GM18505 (cell line): ENCODE results near the gene CDH23.

Experiments
- ATAC-seq: cut with Tn5 transposase; IDR thresholded peaks from one replicate; pipeline ENCODE4 v1.9.1; 2021; ENCODE audit not compliant: unreplicated experiment
- POLR2A ChIP-seq: IDR thresholded peaks from 4 replicates; pipeline ENCODE4 v1.6.1; 2011; ENCODE audit warnings: borderline replicate concordance; ENCODE audit not compliant: insufficient read depth, insufficient read length; ENCODE audit errors: extremely low read depth

The CDH23 gene

DNA sequence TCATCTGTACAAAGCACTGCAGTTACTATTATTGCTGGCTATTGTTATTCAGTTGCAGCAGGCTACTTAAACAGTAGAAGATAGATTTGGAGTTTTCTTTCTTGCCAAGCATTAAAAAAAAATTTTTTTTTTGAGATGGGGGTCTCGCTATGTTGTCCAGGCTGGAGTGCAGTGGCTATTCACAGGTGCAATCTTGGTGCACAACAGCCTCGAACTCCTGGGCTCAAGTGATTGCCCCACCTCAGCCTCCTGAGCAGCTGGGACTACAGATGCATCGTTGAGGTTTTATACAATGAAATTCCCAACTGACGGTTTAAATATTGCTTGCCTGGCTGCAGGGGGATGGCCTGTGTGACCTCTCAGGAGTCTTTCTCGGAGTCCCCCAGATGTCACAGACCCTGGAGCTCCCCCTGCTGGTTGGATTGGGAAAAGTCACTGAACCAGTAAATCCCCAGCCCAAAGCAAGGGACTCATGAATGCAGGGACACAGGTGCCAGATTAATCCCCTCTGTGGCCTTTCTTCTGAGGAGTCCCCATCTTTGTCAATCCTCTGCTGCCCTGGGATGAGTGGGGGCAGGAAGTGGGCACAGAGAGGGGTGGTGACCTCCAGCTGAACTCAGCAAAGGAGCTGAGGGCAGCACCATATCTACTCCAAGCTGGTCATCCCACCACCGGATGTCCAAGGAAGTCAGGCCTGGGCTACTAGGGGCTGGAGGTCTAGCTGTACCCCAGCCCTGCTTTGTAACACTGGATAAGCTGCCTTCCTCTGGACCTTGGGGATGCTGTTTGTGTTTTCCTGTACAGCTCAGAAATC is 173.3 kb downstream of the CDH23 start:
- TF ChIP-seq POLR2A = no peak
- ATAC-seq = no peak

DNA sequence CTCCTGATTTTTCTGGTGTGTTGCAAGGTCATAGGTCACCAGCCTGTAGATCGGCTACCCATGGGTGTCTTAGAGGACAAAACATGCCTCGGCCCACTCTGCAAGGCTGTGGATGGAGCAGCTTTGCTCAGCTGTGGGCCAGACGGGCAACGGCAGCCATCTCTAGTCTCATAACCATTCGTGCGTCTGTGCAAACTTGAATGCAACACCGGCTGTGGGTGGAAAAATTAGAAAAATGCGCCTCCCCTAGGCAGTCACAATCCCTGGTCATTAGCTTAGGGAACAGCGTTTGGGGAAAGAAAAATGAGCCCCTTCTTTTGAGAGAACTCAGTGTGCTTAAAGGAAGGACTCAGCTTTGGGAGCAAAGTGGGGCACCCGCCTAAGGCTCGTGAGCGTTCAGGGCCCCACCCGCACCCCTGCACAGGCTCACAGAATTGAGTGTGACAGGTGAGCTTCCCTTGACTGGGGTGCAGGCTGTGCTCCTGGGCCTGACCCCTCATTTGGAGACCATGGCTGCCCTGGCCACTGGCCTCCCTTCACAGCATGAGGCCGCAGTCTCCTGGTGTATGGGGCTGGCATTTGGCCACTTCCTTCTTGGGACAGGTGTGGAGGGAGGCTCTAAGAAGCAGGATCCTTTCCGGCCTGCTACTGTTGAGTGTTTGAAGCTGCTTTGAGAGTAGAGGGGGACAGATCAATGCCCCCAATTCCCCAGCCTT is 174.9 kb downstream of the CDH23 start:
- ATAC-seq = no peak
- TF ChIP-seq POLR2A = no peak

- no peak for ATAC-seq
- no peak for TF ChIP-seq POLR2A
These were observed 176.2 kb downstream of the CDH23 start for GRCh38 chr10:71572962-71573361.

GRCh38 chr10:71573562-71574518 is 177.1 kb downstream of the CDH23 start:
- no peak for TF ChIP-seq POLR2A
- no peak for ATAC-seq

GRCh38 chr10:71575451-71575850 is 178.7 kb downstream of the CDH23 start:
- ATAC-seq = no peak
- no peak for TF ChIP-seq POLR2A

DNA sequence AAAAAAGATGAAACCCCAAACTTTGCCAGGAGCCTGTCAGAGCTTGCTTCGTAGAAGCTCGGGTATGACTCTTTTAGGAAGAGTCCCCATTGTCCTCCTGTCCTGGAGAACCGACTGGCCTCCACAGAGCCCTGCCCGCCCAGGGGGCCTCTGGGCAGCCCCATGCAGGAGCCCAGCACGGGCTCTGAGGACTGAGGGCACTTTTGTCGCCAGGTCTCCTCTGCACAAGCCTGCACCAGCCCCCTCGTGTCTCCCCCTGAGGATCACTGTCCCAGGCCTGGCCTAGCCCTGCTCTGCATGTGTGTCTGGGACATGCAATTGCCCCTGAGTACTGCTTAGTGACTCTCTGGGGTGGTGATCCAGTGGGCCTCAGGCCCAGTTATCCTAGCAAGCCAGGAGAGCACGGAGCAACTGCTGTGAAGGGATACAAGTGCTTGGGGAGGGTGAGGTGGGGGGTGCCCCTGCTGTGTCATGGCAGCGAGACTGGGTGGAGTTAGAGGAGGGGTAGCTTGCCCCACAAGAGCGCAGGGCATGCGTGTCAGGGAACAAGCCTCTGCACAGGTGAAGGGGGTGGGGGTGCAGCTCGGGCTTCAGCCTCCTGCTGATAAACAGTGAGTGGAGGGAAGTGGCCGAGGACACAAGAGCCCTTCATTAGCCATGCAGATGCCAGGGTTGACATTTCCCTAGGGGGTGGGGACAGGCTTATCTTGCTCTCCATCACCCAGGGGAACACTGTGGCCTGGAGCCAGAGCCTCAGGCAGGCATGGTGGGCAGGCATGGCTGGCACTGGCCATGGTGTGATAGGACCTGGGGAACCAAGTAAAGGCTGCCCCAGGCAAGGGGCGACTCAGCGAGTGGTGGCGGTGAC is 179.4 kb downstream of the CDH23 start:
- no peak for ATAC-seq
- no peak for TF ChIP-seq POLR2A

- no peak for TF ChIP-seq POLR2A
- ATAC-seq = no peak
These were observed 180.1 kb downstream of the CDH23 start for GRCh38 chr10:71576842-71577241.

DNA sequence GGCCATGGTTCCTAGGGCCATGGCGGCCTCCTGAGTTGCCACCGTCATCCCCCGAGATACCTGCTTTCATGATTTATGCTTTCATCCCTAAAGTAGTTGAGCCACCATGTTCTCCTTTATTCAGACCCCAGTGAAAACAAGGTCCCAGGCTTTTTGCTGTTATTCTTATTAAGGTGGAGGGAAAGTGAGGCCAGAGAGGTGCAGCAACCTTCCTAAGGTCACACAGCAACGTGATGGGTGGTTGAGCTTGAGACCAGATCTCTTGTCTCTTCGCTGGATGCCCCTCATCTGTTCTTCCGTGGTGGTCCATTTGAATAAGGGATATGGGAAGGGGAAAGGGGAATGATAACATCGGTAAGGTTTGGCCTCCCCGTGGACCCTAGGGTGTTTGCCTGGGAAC is 180.6 kb downstream of the CDH23 start:
- no peak for ATAC-seq
- TF ChIP-seq POLR2A = no peak

- no peak for TF ChIP-seq POLR2A
- no peak for ATAC-seq
These were observed 181.3 kb downstream of the CDH23 start for GRCh38 chr10:71578069-71578468.

- ATAC-seq = no peak
- TF ChIP-seq POLR2A = no peak
These were observed 182.9 kb downstream of the CDH23 start for GRCh38 chr10:71579668-71580067.

DNA sequence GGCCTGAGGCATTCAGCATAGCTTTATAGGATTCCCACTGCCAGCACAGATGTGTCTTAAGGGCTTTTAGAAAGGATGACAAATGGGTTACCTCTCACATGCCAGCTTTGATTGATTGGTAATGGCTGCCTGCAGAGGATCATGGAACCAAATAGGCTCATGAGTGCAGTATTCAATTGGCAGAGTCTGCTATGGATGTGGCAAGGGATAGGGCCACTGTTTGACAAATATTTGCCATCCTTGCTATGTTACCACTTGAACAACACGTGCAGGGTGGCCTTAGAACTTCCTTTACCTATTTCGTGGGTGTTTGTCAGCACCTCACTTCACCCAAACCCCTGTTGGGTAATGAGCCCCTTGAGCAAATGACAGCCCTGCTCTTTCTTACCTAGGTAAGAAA is 183.7 kb downstream of the CDH23 start:
- no peak for ATAC-seq
- no peak for TF ChIP-seq POLR2A

DNA sequence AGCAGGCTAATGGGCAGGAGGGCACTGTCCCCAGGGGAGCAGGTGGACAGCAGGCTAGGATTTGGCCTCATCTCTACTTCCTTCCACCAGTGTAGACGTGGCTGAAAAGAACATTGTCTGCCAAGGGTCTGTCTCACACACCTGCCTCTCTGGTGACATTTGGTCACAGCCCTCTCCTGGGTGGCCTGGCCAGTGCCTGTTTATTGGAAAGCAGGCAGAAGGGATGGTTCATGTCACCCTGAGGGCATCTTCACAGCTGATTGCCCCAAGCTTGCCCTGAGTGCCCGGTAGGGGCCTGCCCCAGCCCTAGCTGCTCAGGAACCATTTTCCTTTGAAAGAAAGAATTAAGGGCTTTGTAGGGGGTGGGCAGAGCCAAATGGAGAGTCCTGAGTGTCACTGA is 184.2 kb downstream of the CDH23 start:
- ATAC-seq = no peak
- no peak for TF ChIP-seq POLR2A

DNA sequence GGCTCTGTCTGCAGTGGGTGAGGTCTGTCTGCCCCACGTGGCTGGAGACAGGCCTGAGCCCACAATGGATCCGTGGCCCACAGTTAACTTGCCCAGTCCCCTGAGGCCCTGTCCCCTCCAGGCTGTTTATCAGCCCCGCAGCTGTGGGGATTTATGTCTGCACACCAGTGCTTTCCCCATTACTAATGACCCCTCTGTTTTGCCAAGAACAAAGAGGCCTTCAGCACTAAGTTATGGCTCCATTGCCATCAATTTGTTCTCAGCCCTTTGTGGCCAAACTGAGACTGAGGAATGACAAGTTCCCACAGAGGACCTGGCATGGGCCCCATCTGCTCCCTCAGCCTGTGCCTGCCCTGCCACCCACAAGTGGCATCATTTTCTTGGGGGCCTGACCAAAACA is 184.7 kb downstream of the CDH23 start:
- ATAC-seq = no peak
- TF ChIP-seq POLR2A = no peak

GRCh38 chr10:71582019-71582418 is 185.3 kb downstream of the CDH23 start:
- ATAC-seq = no peak
- TF ChIP-seq POLR2A = no peak
